Activated T-helper 2 cell treated with anti-CD3 and anti-CD28 coated beads, Interferon-gamma antibody, Interleukin-2, Interleukin-4, amounts not matched to agents 10 μg/mL and 5 μg/mL and 100 μg/mL, durations not matched to agents 14 hours and 24 hours and 36 hours (primary cell): ENCODE measurements around the gene C19orf44. TPM values are rescaled to one million over a fixed set of nuclear protein-coding genes. Genes with fewer than 3 reads are reported as not detected.
"Not testable (repeated sequence)": the region's sequence is repeated elsewhere in the genome, so short reads cannot be mapped to it uniquely, and the experiment has no call there.

Source experiments
- DNase-seq: peaks from one replicate; pipeline ENCODE4 v3.0.0; 2021; ENCODE audit warnings: low spot score
- H3K27ac Mint-ChIP-seq: one replicate; pipeline ENCODE4 v1.8.0; 2021; ENCODE audit warnings: mixed read lengths
- H3K27me3 Mint-ChIP-seq: one replicate; pipeline ENCODE4 v1.8.0; 2021; ENCODE audit warnings: low read depth, mixed read lengths
- H3K36me3 Mint-ChIP-seq: one replicate; pipeline ENCODE4 v1.8.0; 2021; ENCODE audit warnings: low read depth, mixed read lengths
- H3K4me1 Mint-ChIP-seq: one replicate; pipeline ENCODE4 v1.8.0; 2021; ENCODE audit warnings: low read depth, mixed read lengths
- H3K4me3 Mint-ChIP-seq: one replicate; pipeline ENCODE4 v1.8.0; 2021; ENCODE audit warnings: low read depth, mild to moderate bottlenecking, moderate library complexity, mixed read lengths
- H3K9me3 Mint-ChIP-seq: one replicate; pipeline ENCODE4 v1.8.0; 2021; ENCODE audit warnings: mixed read lengths
- intact Hi-C: fragments of 100-400 bp; cut with micrococcal nuclease; formaldehyde crosslinking; loops from one replicate; pipeline ENCODE4 v1.15.1; 2023
- total RNA-seq: library from RNA; stranded (reverse); gene quantifications from 2 replicates; pipeline ENCODE4 v1.2.3, GENCODE V29; 2022

The C19orf44 gene
- total RNA-seq, 1 donor from 2014 or later, result 3.8 TPM

GRCh38 chr19:16509141-16510061, 13.2 kb downstream of the C19orf44 start:
- intact Hi-C loops, result no loop called here
- H3K4me3 Mint-ChIP-seq, result no peak overlapping the region
- H3K36me3 Mint-ChIP-seq, result peaks cover 5% of the 10 kb centered on the region
- no peaks in the 10 kb centered on the region for H3K4me1 Mint-ChIP-seq
- H3K9me3 Mint-ChIP-seq, result no peaks in the 10 kb centered on the region
- no peaks in the 10 kb centered on the region for H3K27me3 Mint-ChIP-seq
- no peak for DNase-seq
- no peak overlapping the region for H3K27ac Mint-ChIP-seq

- H3K4me3 Mint-ChIP-seq, H3K27ac Mint-ChIP-seq, intact Hi-C loops, H3K27me3 Mint-ChIP-seq, DNase-seq, H3K4me1 Mint-ChIP-seq, H3K9me3 Mint-ChIP-seq: not testable (repeated sequence)
- H3K36me3 Mint-ChIP-seq, result peaks cover 14% of the 10 kb centered on the region
Observed at GRCh38 chr19:16512611-16513010, 16.4 kb downstream of the C19orf44 start.

- Mint-ChIP-seq H3K36me3 (peaks cover 33% of the 10 kb centered on the region), H3K27ac (no peak overlapping the region), H3K4me1 (no peaks in the 10 kb centered on the region), H3K9me3 (no peaks in the 10 kb centered on the region), H3K27me3 (no peaks in the 10 kb centered on the region), H3K4me3 (no peak overlapping the region)
- intact Hi-C loops, result no loop called here
- DNase-seq, result no peak
Observed at GRCh38 chr19:16514383-16515019, 18.3 kb downstream of the C19orf44 start.

- H3K27ac Mint-ChIP-seq, result no peak overlapping the region
- intact Hi-C loops, result no loop called here
- no peaks in the 10 kb centered on the region for H3K27me3 Mint-ChIP-seq
- H3K9me3 Mint-ChIP-seq, result no peaks in the 10 kb centered on the region
- no peaks in the 10 kb centered on the region for H3K4me1 Mint-ChIP-seq
- H3K36me3 Mint-ChIP-seq, result peaks cover 50% of the 10 kb centered on the region
- DNase-seq, result no peak
- no peak overlapping the region for H3K4me3 Mint-ChIP-seq
Observed at GRCh38 chr19:16516381-16516780, 20.2 kb downstream of the C19orf44 start.

- no peak for DNase-seq
- intact Hi-C loops, result no loop called here
- Mint-ChIP-seq H3K4me3 (no peak overlapping the region), H3K4me1 (no peaks in the 10 kb centered on the region), H3K9me3 (no peaks in the 10 kb centered on the region), H3K36me3 (peaks cover 50% of the 10 kb centered on the region), H3K27ac (no peak overlapping the region), H3K27me3 (no peaks in the 10 kb centered on the region)
Observed at GRCh38 chr19:16516923-16517610, 20.9 kb downstream of the C19orf44 start.

DNA sequence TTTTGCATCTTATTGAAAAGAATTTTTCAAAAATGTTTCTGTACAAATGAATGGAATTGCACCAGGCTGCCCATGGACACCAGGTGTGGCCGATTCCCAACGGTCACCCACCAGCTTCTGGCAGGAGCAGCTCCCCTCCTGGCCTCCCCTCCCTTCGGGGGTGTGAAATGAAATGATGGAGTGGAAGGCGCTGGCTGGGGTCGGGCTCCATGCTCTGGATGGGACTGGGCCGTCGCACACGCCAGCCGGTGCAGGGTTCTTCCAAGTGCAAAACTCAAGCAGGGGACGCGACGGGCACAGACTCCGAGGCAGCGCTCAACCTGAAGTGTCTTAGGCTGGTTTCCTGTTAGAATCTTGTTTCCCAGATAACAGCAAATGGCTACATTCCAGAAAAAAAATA, 21.9 kb downstream of the C19orf44 start:
- intact Hi-C loops, result no loop called here
- no peaks in the 10 kb centered on the region for H3K27me3 Mint-ChIP-seq
- peaks cover 54% of the 10 kb centered on the region for H3K36me3 Mint-ChIP-seq
- no peak overlapping the region for H3K4me3 Mint-ChIP-seq
- DNase-seq, result no peak
- no peaks in the 10 kb centered on the region for H3K4me1 Mint-ChIP-seq
- H3K9me3 Mint-ChIP-seq, result no peaks in the 10 kb centered on the region
- no peak overlapping the region for H3K27ac Mint-ChIP-seq

GRCh38 chr19:16518483-16519229, 22.5 kb downstream of the C19orf44 start:
- Mint-ChIP-seq H3K27ac (no peak overlapping the region), H3K4me1 (no peaks in the 10 kb centered on the region), H3K36me3 (peaks cover 60% of the 10 kb centered on the region), H3K9me3 (no peaks in the 10 kb centered on the region), H3K4me3 (no peak overlapping the region), H3K27me3 (no peaks in the 10 kb centered on the region)
- DNase-seq, result no peak
- intact Hi-C loops, result no loop called here

GRCh38 chr19:16519230-16519687, 23.1 kb downstream of the C19orf44 start:
- no peak overlapping the region for H3K4me3 Mint-ChIP-seq
- peaks cover 66% of the 10 kb centered on the region for H3K36me3 Mint-ChIP-seq
- no peaks in the 10 kb centered on the region for H3K4me1 Mint-ChIP-seq
- DNase-seq, result no peak
- H3K27ac Mint-ChIP-seq, result no peak overlapping the region
- intact Hi-C loops, result no loop called here
- H3K27me3 Mint-ChIP-seq, result no peaks in the 10 kb centered on the region
- H3K9me3 Mint-ChIP-seq, result no peaks in the 10 kb centered on the region

DNA sequence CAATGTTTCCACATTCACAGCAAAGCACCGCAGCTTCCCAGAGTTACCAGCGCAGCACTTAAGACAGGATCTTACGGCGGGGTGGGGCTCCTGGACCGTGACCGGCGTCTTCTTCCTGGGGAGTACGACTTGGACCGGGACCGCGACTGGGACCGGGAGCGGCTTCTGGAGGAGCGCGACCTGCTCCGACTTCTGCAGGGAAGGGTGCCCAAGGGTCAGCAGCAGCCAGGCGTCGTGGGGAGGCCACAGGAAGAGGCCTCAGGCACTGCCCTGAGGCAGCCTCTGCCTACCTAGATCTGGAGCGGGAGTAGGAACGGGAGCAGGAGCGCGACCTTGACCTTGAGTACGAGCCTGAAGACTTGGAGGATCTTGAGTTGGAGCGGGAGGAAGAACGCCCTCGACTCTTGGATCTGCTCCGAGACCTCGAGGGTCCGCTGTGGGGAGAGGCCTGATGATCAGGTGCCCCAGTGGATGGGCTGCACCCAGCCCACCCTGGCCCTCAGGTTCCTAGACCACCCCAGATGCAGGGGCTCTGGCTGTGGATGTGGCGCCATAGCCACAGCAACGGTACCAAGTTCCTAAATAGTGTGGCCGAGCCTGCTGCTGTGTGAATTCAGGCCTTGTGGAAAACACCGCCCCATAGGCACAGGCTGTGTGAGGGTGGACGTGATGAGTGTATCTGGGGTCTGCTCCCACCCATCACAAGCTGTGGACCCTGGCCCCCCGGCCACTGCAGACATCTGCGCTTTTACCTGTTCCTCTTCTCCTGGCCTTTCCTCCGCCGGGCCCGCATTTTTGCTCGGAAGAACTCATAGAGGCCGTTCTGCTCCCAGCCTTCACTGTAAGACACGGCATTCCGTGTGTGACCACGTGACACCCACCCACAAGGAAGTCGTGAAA, 24.1 kb downstream of the C19orf44 start:
- H3K4me3 Mint-ChIP-seq, result no peak overlapping the region
- H3K27ac Mint-ChIP-seq, result no peak overlapping the region
- intact Hi-C loops, result no loop called here
- no peaks in the 10 kb centered on the region for H3K9me3 Mint-ChIP-seq
- no peaks in the 10 kb centered on the region for H3K4me1 Mint-ChIP-seq
- DNase-seq, result no peak
- H3K36me3 Mint-ChIP-seq, result peaks cover 66% of the 10 kb centered on the region
- H3K27me3 Mint-ChIP-seq, result no peaks in the 10 kb centered on the region

DNA sequence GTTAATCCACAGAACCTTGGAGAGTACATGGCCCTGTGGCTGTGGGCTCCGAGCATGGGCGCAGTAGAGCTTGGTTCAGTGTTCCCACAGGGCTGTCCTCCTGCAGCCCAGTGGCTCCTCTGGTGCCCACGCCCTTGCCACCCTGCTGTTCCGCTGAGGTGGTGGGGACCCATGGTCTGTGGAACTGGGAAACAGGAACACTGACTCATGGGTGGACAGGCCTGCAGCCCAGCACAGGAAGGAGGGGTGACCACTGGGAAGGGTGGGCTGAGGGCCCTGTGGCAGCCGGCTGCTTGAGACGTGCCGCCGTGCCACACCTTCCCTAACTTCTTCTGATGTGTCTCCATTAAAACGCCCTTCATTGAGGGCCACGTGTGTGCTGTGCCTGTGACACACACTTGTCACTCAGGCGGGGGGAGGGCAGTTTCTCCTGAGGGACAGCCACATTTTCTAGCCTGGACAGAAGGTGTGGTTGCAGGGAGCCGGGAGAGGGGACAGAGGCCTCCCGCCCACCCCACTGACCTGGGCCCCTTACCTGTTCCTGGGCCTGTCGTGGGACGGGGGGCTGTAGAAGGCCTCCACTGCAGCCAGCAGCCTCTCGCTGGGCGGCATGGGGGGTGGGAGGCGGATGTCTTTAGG, 24.9 kb downstream of the C19orf44 start:
- Mint-ChIP-seq H3K36me3 (peaks cover 71% of the 10 kb centered on the region), H3K27ac (no peak overlapping the region), H3K27me3 (no peaks in the 10 kb centered on the region), H3K4me1 (no peaks in the 10 kb centered on the region), H3K4me3 (no peak overlapping the region), H3K9me3 (no peaks in the 10 kb centered on the region)
- DNase-seq, result no peak
- intact Hi-C loops, result no loop called here

- intact Hi-C loops, result no loop called here
- H3K27me3 Mint-ChIP-seq, result no peaks in the 10 kb centered on the region
- no peaks in the 10 kb centered on the region for H3K4me1 Mint-ChIP-seq
- H3K9me3 Mint-ChIP-seq, result no peaks in the 10 kb centered on the region
- no peak overlapping the region for H3K27ac Mint-ChIP-seq
- no peak for DNase-seq
- H3K36me3 Mint-ChIP-seq, result peaks cover 74% of the 10 kb centered on the region
- no peak overlapping the region for H3K4me3 Mint-ChIP-seq
Observed at GRCh38 chr19:16521715-16522289, 25.6 kb downstream of the C19orf44 start.
